ENCODE measurements around the gene COL20A1. TPM values are rescaled to one million over a fixed set of nuclear protein-coding genes. Genes with fewer than 3 reads are reported as not detected.
A peak's percentile ranks its signal among the peaks of the same experiment; 100 is the strongest.

Gene COL20A1
- total and polyA plus RNA-seq, 2 of the 13 experiments (the other 11 are each of a cell fraction or from before 2014, with no cell fraction given) = not detected

DNA sequence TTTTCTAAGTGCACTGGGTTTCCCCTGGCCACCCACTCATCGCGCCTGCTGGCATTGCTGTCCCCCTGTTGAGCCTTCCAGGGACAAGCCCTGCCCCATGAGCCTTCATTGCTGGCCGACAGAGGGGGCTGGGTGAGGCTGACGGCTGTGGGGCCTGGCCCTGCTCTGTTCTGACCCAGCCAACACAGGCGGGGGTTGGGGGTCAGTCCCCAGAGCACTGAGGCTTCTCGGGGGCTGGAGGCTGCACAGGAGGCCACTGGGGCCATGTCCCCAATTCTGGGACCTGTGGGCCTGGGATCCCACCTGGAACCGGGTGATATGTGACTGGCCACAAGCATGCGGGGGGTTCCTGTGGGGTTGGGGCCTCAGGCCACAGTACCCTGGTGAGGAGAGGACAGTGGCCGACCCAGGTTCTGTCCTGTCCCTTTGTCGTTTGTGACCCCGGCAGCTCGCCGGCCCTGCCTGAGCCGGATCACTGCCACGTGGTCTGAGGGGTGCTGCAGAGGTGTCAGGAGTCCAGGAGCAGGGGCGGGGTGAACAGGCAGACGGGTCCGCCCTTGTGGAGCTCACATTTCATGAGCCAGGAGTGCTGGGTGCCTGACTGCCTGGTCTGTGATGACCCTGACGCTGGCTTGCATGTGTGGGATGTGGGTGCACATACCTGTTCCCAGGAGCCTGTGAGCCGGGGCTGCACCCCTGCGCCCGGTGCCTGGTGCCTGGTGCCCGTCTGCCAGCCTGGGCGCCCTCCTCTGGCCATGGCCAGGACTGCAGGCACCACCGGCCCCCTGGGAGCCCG lies 2.1 kb upstream of the COL20A1 start (continued):
- TF ChIP-seq ZNF484 (CRISPR knock-in tag; IDR thresholded peaks at IDR 0.05; ENCODE audit: borderline replicate concordance, low read depth) = no peak
- no peak for TF ChIP-seq ZNF614 (CRISPR knock-in tag; IDR thresholded peaks at IDR 0.05; ENCODE audit: borderline replicate concordance)
- 0 out of 2 replicates have a peak, but pooled peaks have one; percentile 21 for TF ChIP-seq ZNF768 (CRISPR knock-in tag; IDR thresholded peaks at IDR 0.05)
- TF ChIP-seq DPF2 (CRISPR knock-in tag; IDR thresholded peaks at IDR 0.05; ENCODE audit: borderline replicate concordance, low read depth) = no peak
- peak; percentile 43; the same call in 1 of the 2 replicates for TF ChIP-seq ZNF260 (CRISPR knock-in tag; IDR thresholded peaks at IDR 0.05; ENCODE audit: borderline replicate concordance, low read depth)
- TF ChIP-seq GATAD2A (CRISPR knock-in tag; IDR thresholded peaks at IDR 0.05) = no peak
- no peak for TF ChIP-seq KDM6A (CRISPR knock-in tag; IDR thresholded peaks at IDR 0.05; ENCODE audit: low read depth)
- TF ChIP-seq ZNF850 (CRISPR knock-in tag; conservative IDR thresholded peaks at IDR 0.05) = no peak
- no peak for TF ChIP-seq ZNF12 (CRISPR knock-in tag; IDR thresholded peaks at IDR 0.05)
- no peak for TF ChIP-seq ZNF547 (CRISPR knock-in tag; IDR thresholded peaks at IDR 0.05)
- TF ChIP-seq MAFK (conservative IDR thresholded peaks at IDR 0.05 in 1 of 2, IDR thresholded peaks at IDR 0.05 in 1 of 2; ENCODE audit: low read length in 2 of 2) = no peak
- no peak for TF ChIP-seq ZNF703 (CRISPR knock-in tag; IDR thresholded peaks at IDR 0.05; ENCODE audit: borderline replicate concordance)
- TF ChIP-seq, protein P1, sequence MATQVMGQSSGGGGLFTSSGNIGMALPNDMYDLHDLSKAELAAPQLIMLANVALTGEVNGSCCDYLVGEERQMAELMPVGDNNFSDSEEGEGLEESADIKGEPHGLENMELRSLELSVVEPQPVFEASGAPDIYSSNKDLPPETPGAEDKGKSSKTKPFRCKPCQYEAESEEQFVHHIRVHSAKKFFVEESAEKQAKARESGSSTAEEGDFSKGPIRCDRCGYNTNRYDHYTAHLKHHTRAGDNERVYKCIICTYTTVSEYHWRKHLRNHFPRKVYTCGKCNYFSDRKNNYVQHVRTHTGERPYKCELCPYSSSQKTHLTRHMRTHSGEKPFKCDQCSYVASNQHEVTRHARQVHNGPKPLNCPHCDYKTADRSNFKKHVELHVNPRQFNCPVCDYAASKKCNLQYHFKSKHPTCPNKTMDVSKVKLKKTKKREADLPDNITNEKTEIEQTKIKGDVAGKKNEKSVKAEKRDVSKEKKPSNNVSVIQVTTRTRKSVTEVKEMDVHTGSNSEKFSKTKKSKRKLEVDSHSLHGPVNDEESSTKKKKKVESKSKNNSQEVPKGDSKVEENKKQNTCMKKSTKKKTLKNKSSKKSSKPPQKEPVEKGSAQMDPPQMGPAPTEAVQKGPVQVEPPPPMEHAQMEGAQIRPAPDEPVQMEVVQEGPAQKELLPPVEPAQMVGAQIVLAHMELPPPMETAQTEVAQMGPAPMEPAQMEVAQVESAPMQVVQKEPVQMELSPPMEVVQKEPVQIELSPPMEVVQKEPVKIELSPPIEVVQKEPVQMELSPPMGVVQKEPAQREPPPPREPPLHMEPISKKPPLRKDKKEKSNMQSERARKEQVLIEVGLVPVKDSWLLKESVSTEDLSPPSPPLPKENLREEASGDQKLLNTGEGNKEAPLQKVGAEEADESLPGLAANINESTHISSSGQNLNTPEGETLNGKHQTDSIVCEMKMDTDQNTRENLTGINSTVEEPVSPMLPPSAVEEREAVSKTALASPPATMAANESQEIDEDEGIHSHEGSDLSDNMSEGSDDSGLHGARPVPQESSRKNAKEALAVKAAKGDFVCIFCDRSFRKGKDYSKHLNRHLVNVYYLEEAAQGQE (IDR thresholded peaks at IDR 0.05; ENCODE audit: borderline replicate concordance in 1 of 2, low read depth in 1 of 2, low read length in 2 of 2) = no peak
- TF ChIP-seq ZNF251 (CRISPR knock-in tag; IDR thresholded peaks at IDR 0.05) = no peak
- TF ChIP-seq NR3C1 (CRISPR knock-in tag; IDR thresholded peaks at IDR 0.05) = no peak
- TF ChIP-seq ZSCAN22 (CRISPR knock-in tag; IDR thresholded peaks at IDR 0.05) = no peak
- 0 out of 2 replicates have a peak, but pooled peaks have one; percentile 4 for TF ChIP-seq ZNF543 (CRISPR knock-in tag; IDR thresholded peaks at IDR 0.05)
- TF ChIP-seq CHCHD3 (CRISPR knock-in tag; IDR thresholded peaks at IDR 0.05) = peak; percentile 49; the same call in 1 of the 2 replicates
- no peak for TF ChIP-seq RBAK (CRISPR knock-in tag; IDR thresholded peaks at IDR 0.05)
- TF ChIP-seq ZNF124 (CRISPR knock-in tag; IDR thresholded peaks at IDR 0.05) = no peak
- no peak for TF ChIP-seq ZNF282 (IDR thresholded peaks at IDR 0.05; ENCODE audit: partially characterized antibody)
- TF ChIP-seq TP53 (CRISPR knock-in tag; conservative IDR thresholded peaks at IDR 0.05) = 0 out of 2 replicates have a peak, but pooled peaks have one; percentile 43
- 0 out of 2 replicates have a peak, but pooled peaks have one; percentile 16 for TF ChIP-seq MEIS1 (CRISPR knock-in tag; IDR thresholded peaks at IDR 0.05; ENCODE audit: borderline replicate concordance)
- peak; percentile 66; the same call in 1 of the 2 replicates for TF ChIP-seq KLF15 (CRISPR knock-in tag; IDR thresholded peaks at IDR 0.05; ENCODE audit: borderline replicate concordance)
- TF ChIP-seq PITX1 (CRISPR knock-in tag; IDR thresholded peaks at IDR 0.05) = no peak
- no peak for TF ChIP-seq ZNF510 (CRISPR knock-in tag; IDR thresholded peaks at IDR 0.05; ENCODE audit: low read depth)
- no peak for TF ChIP-seq ZNF598 (CRISPR knock-in tag; IDR thresholded peaks at IDR 0.05; ENCODE audit: borderline replicate concordance)
- TF ChIP-seq ZNF776 (CRISPR knock-in tag; IDR thresholded peaks at IDR 0.05) = peak; percentile 87
